Measurements from ENCODE around the gene MAPKAP1.

MAPKAP1 gene

GRCh38 chr9:125513303-125513667 is 193.7 kb downstream of the MAPKAP1 start:
- no peak for DNase-seq (ENCODE audit: low spot score)

- DNase-seq (ENCODE audit: low spot score), result no peak
These were observed 195.0 kb downstream of the MAPKAP1 start for GRCh38 chr9:125511789-125512660.

DNA sequence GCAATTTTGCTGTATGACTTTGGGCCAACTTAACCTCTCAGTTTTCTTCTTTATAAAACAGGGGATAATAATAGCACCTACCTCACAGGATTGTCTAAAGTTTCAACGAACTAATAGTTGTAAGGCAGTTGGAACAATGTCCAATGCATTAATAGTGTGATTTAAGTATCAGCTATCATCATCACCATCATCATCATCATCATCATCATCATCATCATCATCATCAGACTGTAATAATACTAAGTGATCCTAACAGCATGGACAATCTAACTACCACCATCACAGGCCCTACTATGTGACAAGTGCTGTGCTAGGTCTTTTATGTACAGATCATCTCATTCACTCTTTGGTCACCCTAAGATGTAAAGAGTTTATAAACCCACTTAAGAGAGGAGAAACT is 196.0 kb downstream of the MAPKAP1 start:
- DNase-seq (ENCODE audit: low spot score), result no peak

DNA sequence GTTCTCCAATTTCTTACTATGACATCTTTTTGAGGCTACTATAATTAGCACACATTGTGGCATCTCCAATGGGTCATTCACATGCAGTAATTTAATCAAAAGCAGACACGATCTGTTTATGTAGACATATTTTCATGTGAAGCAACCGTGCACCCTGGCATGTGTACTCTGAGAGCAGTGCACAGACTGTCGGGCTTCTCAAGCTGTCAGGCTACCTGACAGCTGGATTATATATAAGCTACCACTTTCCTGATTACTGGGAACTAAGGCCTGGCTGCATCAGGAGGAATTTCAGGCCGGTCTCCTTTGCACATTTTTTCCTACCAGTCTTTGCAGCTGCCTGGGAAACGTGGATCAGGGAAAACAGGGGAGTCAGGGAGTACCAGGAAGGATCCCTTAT is 197.5 kb downstream of the MAPKAP1 start:
- no peak for DNase-seq (ENCODE audit: low spot score)

DNA sequence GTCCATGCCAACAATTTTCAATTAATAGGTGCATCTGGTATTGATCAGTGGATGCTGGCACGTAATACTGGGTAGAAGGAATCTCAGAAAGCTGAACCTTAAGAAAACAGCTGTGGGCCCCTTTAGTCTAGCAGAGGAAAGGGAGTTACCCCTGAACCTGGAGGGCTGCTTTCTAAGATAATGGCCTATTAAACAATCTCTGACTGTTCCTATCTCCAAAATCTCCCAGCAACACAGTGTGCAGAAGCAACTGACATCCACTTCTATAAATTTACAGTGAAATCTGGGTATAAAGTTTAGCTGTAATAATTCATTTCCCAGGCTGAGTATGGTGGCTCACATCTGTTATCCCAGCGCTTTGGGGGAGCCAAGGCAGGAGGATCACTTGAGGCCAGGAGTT is 198.8 kb downstream of the MAPKAP1 start:
- no peak for DNase-seq (ENCODE audit: low spot score)

DNA sequence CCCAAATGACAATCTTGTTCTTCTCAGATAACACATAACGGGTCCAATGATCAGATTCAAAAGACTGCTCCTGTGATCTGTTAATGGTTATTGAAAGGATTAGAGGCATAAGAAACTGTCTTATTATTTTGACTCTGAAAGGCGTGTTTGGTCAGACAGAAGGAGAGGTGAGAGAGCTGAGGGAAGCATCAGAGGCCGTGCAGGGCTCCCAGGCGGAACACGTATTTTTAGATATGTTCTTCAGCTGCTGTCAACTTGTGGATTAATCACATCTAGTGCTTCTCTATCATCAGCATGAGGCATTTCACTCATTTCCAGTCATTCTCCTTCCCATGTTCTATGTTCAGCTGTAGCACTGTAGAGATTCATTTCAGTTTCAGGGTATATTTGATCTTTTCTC is 199.8 kb downstream of the MAPKAP1 start:
- no peak for DNase-seq (ENCODE audit: low spot score)

GRCh38 chr9:125505988-125506438 is 201.0 kb downstream of the MAPKAP1 start:
- DNase-seq (ENCODE audit: low spot score), result no peak

DNA sequence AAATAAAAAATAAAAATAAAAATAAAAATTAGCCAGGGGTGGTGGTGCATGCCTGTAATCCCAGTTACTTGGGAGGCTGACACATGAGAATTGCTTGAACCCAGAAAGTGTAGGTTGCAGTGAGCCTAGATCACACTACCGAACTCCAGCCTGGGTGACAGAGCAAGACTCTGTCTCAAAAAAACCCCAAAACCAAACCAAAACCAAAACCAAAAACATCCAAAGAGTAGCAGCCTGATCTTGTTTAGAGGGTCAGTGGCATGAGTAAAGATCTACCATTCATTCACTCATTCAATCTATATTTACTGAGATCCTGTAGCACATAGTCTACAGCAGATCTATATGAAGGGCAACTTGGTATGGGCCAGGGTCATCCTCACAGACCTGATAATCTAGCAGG is 202.4 kb downstream of the MAPKAP1 start:
- DNase-seq (ENCODE audit: low spot score), result no peak

GRCh38 chr9:125497906-125498305 is 209.1 kb downstream of the MAPKAP1 start:
- no peak for DNase-seq (ENCODE audit: low spot score)

DNA sequence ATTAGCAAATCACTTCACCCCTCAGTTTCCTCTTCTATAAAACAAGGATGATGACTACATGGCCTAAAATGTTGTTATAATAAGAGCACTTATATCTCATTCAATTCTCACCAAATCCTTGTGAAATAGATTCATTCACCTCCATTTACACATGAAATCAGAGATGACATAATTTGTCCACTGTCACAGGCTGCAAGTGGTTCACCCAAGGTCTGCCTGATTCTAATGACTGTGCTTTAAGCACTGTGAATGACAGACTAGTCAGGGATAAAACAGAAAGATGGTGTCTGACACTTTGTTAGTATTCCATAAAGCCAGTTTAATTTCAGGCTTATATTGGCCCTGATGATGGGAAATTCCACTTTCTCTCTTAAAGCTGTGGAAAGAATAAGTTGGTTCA is 209.5 kb downstream of the MAPKAP1 start:
- DNase-seq (ENCODE audit: low spot score), result no peak

DNA sequence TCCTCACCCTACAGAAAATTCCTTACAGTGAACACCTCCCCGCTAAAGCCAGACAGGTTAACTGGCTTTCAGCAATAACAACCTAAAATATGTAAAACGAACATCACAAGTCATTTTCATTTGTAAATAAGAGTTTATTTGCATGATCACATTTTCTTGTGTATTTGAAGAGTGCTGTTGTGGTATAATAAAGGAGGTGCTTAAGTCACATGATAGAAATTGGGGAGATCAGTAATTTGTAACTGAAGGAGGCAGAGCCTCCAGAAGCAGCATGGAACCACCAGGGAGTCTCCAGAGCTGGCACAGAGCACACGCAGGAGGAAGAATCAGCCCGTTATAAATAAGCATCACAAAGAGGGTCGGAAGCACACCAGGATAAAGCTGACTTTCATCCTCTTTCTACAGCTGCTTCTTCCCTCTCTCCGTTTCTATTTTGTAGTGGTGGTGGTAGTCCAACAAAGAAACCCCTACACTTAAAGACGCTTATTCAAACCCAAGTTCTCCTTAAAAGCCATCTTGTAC is 210.6 kb downstream of the MAPKAP1 start:
- DNase-seq (ENCODE audit: low spot score), result no peak

DNA sequence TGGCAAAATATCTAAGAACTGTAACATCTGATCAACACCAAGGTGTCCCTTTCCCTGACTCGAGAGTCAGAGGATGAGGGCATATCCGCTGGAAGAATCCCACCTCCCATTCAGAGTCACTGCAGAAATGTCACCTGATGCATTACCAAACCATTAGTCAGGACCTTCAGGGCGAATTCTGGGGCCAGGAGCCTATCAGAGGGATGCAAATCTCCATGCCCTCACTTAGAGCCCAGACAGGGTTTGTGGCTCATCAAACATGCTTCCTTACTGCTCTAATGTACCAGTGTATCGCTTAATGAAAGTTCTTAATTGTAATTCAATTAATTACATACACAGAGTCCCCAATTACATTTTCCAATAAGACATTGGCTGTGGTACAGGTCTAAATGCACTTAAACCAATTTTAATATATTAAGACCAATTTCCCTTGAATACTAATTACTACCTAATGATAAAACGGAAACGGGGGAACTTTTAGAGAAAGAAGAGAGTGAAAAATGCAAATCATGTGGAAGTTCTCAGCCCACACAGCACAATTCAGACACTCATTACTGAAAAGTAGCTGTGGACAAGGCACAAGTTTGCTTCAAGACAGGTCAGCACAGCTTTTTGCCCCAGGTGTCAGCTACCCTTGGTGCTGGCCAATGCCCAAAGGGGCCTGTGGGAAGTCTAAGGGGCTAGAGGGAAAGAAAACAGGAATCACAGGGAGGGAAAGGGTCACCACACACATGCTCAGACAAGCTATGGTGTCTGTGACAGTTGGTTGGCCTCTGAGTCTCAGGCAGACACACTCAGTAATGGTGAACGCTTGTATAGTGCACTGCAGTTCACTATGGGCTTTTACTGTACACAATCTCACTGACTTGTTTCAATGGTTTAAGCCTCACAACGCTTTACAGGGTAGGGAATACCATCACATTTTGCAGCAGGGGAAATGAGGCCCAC is 211.6 kb downstream of the MAPKAP1 start:
- DNase-seq (ENCODE audit: low spot score), result no peak

DNA sequence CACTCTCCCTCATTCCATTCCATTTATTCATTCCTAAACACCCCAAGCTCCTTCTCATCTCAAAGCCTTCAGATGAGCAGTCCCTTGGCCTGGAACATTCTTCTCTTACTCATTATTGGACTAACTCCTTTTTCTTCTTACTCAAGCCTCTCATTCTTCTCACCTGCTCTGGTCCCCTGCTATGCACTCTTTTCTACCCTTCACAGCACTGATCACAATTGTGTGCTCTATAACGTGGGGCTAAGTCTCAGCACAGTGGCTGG is 212.4 kb downstream of the MAPKAP1 start:
- DNase-seq (ENCODE audit: low spot score), result no peak

DNA sequence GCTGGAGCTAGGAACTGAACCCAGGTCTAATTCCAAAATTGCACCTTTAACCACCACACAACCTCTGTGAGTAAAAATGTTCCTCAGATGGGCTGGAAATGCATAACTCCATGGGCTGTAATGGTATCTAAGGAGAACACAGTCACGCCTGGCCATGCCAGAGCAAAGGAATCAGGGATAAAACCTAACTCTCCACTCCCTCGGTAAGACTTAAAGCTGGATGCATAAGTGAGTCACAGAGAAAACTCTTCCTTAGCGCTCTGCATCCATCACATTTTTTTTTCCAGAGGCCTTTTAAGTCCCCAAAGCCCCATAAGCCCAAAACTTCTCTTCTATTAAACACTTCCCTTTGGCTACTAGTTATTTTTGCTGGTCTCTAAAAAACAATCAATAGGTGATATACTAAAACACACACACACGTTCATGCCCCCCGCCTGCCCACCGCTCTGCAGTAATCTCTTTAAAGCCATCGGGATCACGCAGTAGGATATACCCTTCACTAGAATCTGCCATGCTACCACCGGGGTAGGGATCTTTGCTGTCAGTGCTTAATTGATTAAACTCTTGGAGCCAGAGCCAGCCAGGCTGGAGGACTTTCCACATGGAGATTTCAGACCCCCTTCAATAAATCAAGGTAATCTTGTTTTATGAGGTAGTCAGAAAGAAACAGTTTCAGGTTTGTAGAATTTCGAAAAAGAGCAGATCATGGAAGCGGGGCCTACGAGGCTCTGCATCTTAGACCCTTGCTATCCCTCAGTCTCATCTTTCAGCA is 212.9 kb downstream of the MAPKAP1 start:
- DNase-seq (ENCODE audit: low spot score), result no peak

- DNase-seq (ENCODE audit: low spot score), result no peak
These were observed 213.6 kb downstream of the MAPKAP1 start for GRCh38 chr9:125493384-125493783.

GRCh38 chr9:125492719-125493118 is 214.3 kb downstream of the MAPKAP1 start:
- DNase-seq (ENCODE audit: low spot score), result no peak

DNA sequence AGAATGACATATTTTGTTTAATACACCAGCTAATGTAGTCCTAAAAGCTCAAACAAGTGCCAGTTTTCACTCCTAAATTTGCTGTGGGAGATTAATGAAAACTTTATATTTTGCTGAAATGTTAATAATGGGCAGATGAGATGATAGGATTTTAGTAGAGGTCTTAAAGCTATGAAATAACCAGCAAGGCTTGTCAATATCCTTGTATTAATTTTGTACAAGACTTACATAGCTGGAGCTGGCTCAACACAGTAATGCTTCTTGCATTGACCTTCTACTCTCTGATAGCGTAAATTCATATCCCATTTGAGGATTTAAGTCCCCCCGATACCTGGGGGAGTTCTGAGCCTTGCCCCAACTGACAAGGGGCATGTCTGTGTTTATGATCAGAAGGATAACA is 219.2 kb downstream of the MAPKAP1 start:
- DNase-seq (ENCODE audit: low spot score), result no peak

DNA sequence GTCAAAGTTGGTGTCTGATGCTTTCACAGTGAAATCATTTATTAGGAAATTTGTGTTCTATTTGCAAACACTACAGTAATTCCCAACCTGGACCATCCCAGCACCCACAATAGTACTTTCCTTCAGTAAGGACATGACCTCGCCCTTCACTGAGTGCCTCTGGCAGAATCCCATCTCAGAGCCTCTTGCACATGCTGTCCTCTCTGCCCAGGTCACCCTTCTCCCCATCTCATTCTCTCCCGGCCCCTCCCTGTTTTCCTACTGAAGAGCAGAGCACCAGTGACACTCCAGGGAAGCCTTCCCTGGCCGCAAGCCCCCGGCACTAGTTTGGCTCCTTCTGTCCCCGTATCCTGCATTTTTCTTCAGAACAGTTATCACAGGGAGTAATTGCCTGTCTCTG is 220.4 kb downstream of the MAPKAP1 start:
- DNase-seq (ENCODE audit: low spot score), result no peak

- DNase-seq (ENCODE audit: low spot score), result no peak
These were observed 220.9 kb downstream of the MAPKAP1 start for GRCh38 chr9:125486152-125486508.

DNA sequence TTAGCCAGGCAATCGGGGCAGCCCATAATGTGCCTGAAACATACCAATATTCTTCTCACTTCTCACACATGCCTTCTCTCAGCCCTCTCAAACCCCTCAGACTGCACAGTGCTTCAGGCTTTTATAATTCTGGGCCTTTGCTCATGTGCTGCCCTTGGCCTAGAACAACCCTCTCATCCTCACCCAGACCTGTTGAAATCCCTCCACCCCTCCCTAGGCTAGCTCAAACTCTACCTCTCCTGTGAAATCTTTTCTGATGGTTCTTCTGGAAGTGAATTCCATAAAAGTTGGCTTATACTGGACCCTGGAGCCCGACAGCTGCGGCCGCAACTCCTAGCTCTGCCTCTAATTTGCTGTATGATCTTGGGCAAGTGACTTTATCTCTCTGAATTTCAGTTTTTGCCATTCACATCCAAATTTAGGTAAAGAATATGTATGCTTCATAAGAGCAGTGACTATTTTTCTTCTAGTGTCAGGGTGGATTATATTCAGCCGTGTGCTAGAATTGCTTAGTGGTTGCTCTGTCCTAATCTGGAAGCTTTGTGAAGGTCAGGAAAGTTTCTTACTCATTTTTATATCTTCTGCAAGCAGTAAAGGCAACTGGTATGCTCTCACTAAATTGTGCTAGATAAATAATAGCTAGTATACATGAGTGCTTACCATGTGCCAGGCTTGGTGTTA is 221.4 kb downstream of the MAPKAP1 start:
- DNase-seq (ENCODE audit: low spot score), result no peak

GRCh38 chr9:125484350-125485282 is 222.4 kb downstream of the MAPKAP1 start:
- no peak for DNase-seq (ENCODE audit: low spot score)
